SKM-1 (cell line): ENCODE results near the gene SLC22A16.
A peak's percentile ranks its signal among the peaks of the same experiment; 100 is the strongest.
"Not testable (repeated sequence)": the region's sequence is repeated elsewhere in the genome, so short reads cannot be mapped to it uniquely, and the experiment has no call there.

ENCODE experiments used
- DNase-seq: peaks from one replicate; lab custom pipeline; 2025; ENCODE audit not compliant: unreplicated experiment; lab: John Stamatoyannopoulos, UW

The SLC22A16 gene

GRCh38 chr6:110490110-110490509 is 13.7 kb upstream of the SLC22A16 start:
- DNase-seq: no peak

- no peak for DNase-seq
Observed at GRCh38 chr6:110488606-110489190, 12.3 kb upstream of the SLC22A16 start.

GRCh38 chr6:110487968-110488381 is 11.6 kb upstream of the SLC22A16 start:
- not testable (repeated sequence) for DNase-seq

GRCh38 chr6:110486756-110487155 is 10.3 kb upstream of the SLC22A16 start:
- no peak for DNase-seq

- DNase-seq: no peak
Observed at GRCh38 chr6:110485491-110485890, 9.1 kb upstream of the SLC22A16 start.

GRCh38 chr6:110484321-110484720 is 7.9 kb upstream of the SLC22A16 start:
- peak; percentile 33 for DNase-seq

GRCh38 chr6:110482774-110483400 is 6.5 kb upstream of the SLC22A16 start:
- DNase-seq: no peak

GRCh38 chr6:110481081-110481480 is 4.7 kb upstream of the SLC22A16 start:
- no peak for DNase-seq

- peak; percentile 92 for DNase-seq
Observed at GRCh38 chr6:110475066-110475653, 1.3 kb downstream of the SLC22A16 start.

GRCh38 chr6:110474500-110474899 is 1.9 kb downstream of the SLC22A16 start:
- DNase-seq: no peak

- DNase-seq: no peak
Observed at GRCh38 chr6:110472739-110473138, 3.7 kb downstream of the SLC22A16 start.

- no peak for DNase-seq
Observed at GRCh38 chr6:110471726-110472365, 4.6 kb downstream of the SLC22A16 start.

GRCh38 chr6:110468731-110469130 is 7.7 kb downstream of the SLC22A16 start:
- DNase-seq: no peak

- no peak for DNase-seq
Observed at GRCh38 chr6:110467566-110468140, 8.8 kb downstream of the SLC22A16 start.

- DNase-seq: no peak
Observed at GRCh38 chr6:110462884-110463481, 13.4 kb downstream of the SLC22A16 start.

GRCh38 chr6:110461376-110461775 is 15.0 kb downstream of the SLC22A16 start:
- no peak for DNase-seq

- DNase-seq: no peak
Observed at GRCh38 chr6:110459137-110459536, 17.3 kb downstream of the SLC22A16 start.

GRCh38 chr6:110458476-110458875 is 17.9 kb downstream of the SLC22A16 start:
- no peak for DNase-seq

- not testable (repeated sequence) for DNase-seq
Observed at GRCh38 chr6:110457567-110458175, 18.7 kb downstream of the SLC22A16 start.

- no peak for DNase-seq
Observed at GRCh38 chr6:110456694-110457093, 19.7 kb downstream of the SLC22A16 start.

GRCh38 chr6:110449541-110449895 is 26.9 kb downstream of the SLC22A16 start:
- no peak for DNase-seq
